ENCODE results near the gene MTHFSD.

The MTHFSD gene

DNA sequence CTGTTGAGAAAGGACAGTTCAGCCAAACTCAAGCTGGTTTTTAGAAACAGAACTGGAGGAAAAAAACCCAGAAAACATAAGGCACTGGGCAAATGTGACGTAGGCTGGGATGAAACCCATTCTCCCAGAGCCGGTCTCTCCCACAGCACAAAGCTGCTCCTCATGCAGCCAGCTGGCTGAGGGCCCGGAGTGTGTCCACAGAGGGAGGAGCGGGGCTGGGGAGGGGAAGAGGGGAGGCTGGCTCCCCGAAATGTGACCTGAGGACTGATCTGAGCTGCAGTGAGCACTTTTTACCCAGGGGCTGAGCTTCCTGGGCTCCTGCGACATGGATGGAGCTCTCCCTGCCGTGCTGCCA, 23.9 kb downstream of the MTHFSD start:
- no peak overlapping the region for H3K4me3 ChIP-seq (ENCODE audit: low read depth, low read length)

GRCh38 chr16:86530251-86531190, 24.5 kb downstream of the MTHFSD start:
- no peak overlapping the region for H3K4me3 ChIP-seq (ENCODE audit: low read depth, low read length)

- no peak overlapping the region for H3K4me3 ChIP-seq (ENCODE audit: low read depth, low read length)
Observed at GRCh38 chr16:86529160-86529559, 25.9 kb downstream of the MTHFSD start.

DNA sequence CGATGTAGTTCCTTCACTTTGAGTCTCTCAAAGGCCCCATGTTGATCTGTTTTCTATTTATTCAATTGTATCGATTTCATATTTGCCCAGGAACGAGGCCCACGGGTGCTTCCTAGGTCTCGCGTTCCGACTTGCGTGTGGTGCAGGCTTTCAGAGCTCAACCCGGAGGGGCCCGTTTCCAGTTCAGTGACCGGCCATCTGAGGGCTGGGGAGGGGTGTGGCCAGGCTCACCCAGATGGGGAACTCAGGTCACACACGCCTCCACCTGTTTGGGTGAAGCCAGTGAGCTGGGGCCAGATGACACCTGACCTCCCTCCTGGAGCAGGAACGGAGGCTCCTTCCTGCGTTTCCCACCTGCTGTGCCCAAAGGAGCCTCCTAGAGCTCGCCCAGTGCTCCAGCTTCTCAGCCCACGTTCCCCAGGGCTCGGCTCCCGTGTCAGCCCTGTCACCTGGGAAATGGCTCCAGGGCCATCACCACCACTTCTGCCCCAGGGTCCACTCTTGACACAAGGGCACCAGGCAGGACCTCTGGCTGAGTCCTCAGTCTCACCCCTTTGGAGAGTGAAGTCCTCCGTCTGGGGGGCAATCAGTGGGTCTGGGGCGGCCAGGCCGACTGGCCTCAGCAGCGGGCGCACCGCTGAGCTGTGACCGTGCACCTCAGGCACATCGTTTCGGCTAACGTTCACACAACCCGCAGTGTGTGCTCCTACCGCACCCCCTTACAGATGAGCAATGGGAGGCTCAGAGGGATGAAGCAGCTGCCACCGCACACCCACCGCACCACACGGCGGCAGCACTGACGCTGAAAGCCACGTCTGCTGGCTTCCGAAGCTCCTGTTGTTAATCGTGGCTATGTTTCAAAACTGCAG, 26.7 kb downstream of the MTHFSD start:
- no peak overlapping the region for H3K4me3 ChIP-seq (ENCODE audit: low read depth, low read length)

GRCh38 chr16:86527366-86527765, 27.7 kb downstream of the MTHFSD start:
- H3K4me3 ChIP-seq (ENCODE audit: low read depth, low read length), result no peak overlapping the region

DNA sequence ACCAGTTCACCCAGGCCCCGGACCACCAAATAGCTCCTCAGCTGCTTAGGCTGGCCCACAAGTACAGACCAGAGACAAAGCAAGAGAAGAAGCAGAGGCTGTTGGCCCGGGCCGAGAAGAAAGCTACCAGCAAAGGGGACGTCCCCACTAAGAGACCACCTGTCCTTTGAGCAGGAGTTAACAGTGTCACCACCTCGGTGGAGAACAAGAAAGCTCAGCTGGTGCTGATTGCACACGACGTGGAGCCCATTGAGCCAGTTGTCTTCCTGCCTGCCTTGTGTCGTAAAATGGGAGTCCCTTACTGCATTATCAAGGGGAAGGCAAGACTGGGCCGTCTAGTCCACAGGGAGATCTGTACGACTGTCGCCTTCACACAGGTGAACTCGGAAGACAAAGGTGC, 29.3 kb downstream of the MTHFSD start:
- no peak overlapping the region for H3K4me3 ChIP-seq (ENCODE audit: low read depth, low read length)

GRCh38 chr16:86524029-86524428, 31.0 kb downstream of the MTHFSD start:
- no peak overlapping the region for H3K4me3 ChIP-seq (ENCODE audit: low read depth, low read length)

- H3K4me3 ChIP-seq (ENCODE audit: low read depth, low read length), result no peak overlapping the region
Observed at GRCh38 chr16:86523166-86523740, 31.8 kb downstream of the MTHFSD start.

DNA sequence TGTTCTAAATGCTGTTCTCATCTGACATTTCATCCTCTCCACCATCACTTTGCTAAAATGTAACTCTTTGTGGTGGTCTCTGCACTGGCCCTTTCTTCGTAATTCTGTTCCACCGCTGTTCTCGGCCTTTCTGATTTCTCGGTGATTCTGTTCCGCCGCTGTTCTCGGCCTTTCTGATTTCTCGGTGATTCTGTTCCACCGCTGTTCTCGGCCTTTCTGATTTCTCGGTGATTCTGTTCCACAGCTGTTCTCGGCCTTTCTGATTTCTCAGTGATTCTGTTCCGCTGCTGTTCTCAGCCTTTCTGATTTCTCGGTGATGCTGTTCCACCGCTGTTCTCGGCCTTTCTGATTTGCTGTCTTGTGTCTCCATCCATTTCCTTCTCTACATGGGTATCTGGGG, 32.4 kb downstream of the MTHFSD start:
- no peak overlapping the region for H3K4me3 ChIP-seq (ENCODE audit: low read depth, low read length)

DNA sequence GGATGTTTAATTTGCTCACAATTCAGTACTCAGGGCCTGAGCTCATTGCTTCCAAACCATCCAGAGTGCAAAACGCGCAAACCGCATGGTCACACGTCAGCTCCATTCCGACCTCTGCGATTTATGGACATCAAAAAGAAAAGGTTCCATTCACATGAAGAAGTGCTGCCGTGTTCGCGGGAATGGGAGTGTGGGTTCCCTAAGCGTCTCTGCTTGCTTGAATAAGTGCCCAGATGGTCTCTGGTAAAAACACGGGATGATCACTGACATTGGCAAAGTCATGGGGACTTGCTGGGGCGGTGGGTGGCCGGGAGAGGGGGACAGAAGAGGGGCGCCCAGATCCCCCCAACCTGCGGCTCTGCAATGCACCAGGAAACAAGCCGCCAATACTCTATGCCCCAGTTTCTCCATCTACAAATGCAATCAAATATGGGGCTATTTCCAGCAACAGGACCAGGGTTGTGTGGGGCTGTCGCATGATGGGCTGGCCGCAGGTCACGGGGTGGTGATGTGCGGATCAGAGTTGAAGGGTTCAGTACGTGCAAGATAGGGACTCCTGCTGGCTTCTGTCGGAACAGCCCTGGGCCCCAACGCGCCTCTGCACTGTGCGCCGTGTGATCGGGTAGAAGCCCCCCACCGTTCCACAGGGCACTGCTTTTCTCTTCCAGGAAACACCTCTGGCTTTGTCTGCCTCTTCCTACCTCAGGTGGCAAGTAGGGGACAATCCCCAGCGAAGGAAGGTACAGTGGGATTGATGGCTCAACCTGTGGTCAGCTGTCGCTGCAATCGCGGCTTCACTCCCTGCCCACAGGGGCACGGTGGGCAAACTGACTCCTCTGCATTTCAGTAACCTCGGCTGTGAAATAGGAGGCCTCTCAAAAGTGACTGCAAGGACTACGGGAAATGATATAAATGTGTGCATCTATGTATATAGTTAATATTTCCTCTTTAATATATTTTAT, 33.5 kb downstream of the MTHFSD start:
- H3K4me3 ChIP-seq (ENCODE audit: low read depth, low read length), result no peak overlapping the region

GRCh38 chr16:86520317-86521210, 34.5 kb downstream of the MTHFSD start:
- H3K4me3 ChIP-seq (ENCODE audit: low read depth, low read length), result no peak overlapping the region

- no peak overlapping the region for H3K4me3 ChIP-seq (ENCODE audit: low read depth, low read length)
Observed at GRCh38 chr16:86519649-86520316, 35.3 kb downstream of the MTHFSD start.

GRCh38 chr16:86519007-86519648, 35.9 kb downstream of the MTHFSD start:
- H3K4me3 ChIP-seq (ENCODE audit: low read depth, low read length), result no peak overlapping the region

DNA sequence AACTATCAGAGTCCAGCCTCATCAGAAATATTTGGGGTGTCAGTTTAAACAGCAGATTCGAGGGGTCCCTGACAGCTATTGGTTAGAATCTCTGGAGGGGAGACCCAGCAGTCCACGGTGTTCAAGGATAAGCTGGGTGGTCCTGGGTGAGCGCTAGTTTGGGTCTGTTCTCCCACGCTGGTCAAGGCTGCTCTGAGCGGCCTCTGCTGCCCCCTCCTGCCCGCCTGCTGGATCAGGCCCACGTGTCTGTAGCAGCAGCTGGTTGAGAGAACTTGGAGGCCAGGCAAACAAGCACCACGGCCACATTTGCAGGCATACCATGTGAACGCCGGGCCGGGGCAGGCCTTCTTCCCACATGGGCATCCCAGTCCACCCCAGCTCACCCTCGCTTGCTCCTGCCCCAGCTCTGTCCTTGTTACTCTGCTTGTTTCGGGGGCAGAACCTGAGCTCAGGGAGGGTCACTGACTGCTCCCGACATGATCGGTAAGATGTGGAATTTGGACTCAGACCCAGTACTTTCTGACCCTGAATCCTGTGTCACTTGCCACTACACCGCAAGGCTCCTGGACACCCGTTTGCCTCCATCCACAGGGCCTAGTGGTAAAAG, 37.3 kb downstream of the MTHFSD start:
- no peak overlapping the region for H3K4me3 ChIP-seq (ENCODE audit: low read depth, low read length)

- H3K4me3 ChIP-seq (ENCODE audit: low read depth, low read length), result no peak overlapping the region
Observed at GRCh38 chr16:86517033-86517432, 38.0 kb downstream of the MTHFSD start.

- H3K4me3 ChIP-seq (ENCODE audit: low read depth, low read length), result no peak overlapping the region
Observed at GRCh38 chr16:86516623-86517003, 38.4 kb downstream of the MTHFSD start.

DNA sequence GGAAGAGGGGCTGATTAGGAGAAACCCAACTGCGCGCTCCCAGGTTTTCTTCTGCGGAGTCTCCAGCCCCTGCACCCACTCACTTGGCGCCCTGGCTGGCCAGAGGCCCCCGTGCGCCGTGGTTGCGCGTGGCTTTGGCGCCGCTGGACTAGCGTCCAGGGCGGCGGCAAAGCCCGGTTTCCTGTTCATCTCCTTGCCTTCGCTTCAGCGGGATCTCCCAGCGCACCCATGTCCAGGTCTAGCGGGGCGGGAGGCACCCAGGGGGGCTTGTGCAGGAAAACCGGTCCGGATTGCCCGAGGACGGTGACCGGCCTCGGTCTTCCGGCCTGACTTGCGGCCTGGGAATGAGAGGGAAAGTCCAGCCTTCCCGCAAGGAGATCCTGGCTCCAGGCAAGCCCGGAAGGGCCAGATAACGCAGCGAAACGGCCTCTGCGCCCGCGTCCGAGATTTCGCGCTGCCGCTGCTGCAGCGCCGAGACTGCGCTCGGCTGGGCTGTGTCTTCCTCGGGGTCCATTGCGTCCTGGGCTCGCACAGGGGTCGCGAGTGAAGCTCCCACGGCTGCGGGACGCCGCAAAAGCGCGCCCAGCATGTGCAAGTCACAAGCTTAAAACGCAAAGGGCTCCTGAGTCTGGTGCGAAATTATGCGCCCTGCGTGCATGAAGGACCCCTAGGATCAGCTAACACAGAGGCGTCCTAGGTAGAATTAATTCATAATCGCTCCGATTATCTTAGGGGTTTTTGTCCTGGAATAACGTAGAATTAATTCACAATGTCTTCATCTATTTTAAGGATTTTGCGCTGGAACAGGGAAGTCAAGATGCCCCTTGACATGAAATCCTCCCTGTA, 39.0 kb downstream of the MTHFSD start:
- no peak overlapping the region for H3K4me3 ChIP-seq (ENCODE audit: low read depth, low read length)

Measured in iPS-11a (cell line).